ENCODE results near the gene ZRANB1. TPM values are rescaled to one million over a fixed set of nuclear protein-coding genes. Genes with fewer than 3 reads are reported as not detected.

ZRANB1 gene
- total RNA-seq, 2 experiments from 2014 or later: 21.2 to 22.2 TPM

DNA sequence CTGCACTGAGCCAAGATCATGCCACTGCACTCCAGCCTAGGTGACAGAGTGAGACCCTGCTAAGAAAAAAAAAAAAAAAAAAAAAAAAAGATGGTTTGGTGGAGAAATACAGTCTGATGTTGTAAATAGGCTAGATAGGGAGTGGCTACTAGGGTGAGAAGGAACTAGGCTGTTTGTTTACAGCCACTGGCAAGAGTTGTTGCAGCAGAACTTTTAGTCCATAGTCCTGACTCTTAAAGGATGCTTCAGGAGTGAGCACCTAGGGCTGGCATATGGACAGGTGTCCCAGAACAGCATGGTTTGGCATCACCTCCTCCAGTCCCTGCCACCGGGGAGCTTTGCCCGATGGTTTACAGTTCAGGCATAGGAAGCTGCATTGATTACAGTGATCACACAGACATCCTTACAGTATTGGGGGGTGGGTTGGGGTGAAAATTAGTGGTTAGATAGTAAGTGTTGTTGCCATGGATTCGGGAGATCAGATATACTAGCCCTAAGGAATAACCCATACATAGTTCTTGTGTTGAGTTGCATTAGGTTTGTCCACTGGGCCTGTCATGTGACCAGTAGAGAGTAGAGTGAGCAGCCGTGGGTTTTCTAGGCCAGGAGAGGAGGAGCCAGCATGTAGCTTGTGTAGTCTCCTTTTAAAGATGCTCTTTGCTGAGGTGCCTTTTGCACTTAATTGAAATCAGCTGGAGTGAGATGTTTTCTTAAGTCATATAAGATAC is 35.9 kb downstream of the ZRANB1 start:
- Histone ChIP-seq H3K4me1 (ENCODE audit: insufficient read depth, low read length) (peaks cover 14% of the 10 kb centered on the region), H3K27me3 (ENCODE audit: control insufficient read depth in 1 of 2, insufficient read depth in 2 of 2, low read length in 2 of 2) (no peaks in the 10 kb centered on the region), H3K4me3 (ENCODE audit: low read length) (no peak overlapping the region), H3K9me3 (ENCODE audit: control insufficient read depth in 1 of 2, insufficient read depth in 1 of 2, low read length in 2 of 2) (no peaks in the 10 kb centered on the region), H3K27ac (ENCODE audit: low read depth in 1 of 2, low read length in 2 of 2) (no peak overlapping the region), H3K36me3 (ENCODE audit: insufficient read depth, low read length) (peaks cover 50% of the 10 kb centered on the region)
- ChIA-PET POLR2A (no interaction called here), CTCF (no interaction called here)
- Mint-ChIP-seq H3K4me3 (no peak overlapping the region), H3K27me3 (no peaks in the 10 kb centered on the region), H3K36me3 (ENCODE audit: low read depth) (peaks cover 84% of the 10 kb centered on the region), H3K27ac (peak overlapping the region; percentile 6), H3K4me1 (ENCODE audit: low read depth) (peaks cover 13% of the 10 kb centered on the region), H3K9me3 (no peaks in the 10 kb centered on the region)
- TF ChIP-seq, protein P1, sequence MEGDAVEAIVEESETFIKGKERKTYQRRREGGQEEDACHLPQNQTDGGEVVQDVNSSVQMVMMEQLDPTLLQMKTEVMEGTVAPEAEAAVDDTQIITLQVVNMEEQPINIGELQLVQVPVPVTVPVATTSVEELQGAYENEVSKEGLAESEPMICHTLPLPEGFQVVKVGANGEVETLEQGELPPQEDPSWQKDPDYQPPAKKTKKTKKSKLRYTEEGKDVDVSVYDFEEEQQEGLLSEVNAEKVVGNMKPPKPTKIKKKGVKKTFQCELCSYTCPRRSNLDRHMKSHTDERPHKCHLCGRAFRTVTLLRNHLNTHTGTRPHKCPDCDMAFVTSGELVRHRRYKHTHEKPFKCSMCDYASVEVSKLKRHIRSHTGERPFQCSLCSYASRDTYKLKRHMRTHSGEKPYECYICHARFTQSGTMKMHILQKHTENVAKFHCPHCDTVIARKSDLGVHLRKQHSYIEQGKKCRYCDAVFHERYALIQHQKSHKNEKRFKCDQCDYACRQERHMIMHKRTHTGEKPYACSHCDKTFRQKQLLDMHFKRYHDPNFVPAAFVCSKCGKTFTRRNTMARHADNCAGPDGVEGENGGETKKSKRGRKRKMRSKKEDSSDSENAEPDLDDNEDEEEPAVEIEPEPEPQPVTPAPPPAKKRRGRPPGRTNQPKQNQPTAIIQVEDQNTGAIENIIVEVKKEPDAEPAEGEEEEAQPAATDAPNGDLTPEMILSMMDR (IDR thresholded peaks at IDR 0.05): no peak
- no peak for DNase-seq
- ATAC-seq (ENCODE audit: poor library complexity): no peak
- intact Hi-C loops (cut with DNase I, micrococcal nuclease): no loop called here

DNA sequence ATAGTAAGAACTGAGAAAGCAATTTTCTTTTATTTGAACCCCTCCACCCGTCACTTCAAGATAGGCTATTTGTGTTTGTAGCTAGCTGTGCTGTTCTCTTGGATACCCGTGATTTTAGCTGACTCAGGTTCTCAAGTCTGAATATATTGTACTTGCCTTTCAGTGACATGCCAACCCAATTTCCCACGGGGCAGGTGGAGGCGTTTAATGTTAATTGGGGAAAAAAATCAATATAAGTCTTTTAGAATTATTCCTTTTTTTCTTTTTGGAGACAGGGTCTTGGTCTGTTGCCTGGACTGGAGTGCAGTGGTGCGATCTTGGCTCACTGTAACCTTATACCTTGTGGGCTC is 36.4 kb downstream of the ZRANB1 start:
- intact Hi-C loops (cut with DNase I, micrococcal nuclease): no loop called here
- CTCF ChIA-PET: no interaction called here
- H3K27me3 ChIP-seq (ENCODE audit: control insufficient read depth in 1 of 2, insufficient read depth in 2 of 2, low read length in 2 of 2): no peaks in the 10 kb centered on the region

DNA sequence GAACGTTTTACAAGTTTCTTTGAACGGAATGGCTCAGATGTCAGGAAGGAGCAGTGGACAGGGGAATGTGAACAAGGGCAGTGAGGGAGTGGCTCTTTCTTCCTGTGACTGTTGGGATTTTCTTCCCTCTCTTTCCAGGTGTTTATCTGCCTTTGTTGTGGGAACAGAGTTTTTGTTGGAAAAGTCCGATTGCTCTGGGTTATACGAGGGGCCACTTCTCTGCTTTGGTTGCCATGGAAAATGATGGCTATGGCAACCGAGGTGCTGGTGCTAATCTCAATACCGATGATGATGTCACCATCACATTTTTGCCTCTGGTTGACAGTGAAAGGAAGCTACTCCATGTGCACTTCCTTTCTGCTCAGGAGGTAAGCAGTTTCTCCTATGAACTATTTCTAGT is 41.4 kb downstream of the ZRANB1 start:
- peaks cover 69% of the 10 kb centered on the region for H3K36me3 ChIP-seq (ENCODE audit: insufficient read depth, low read length)
- H3K4me3 ChIP-seq (ENCODE audit: low read length): no peak overlapping the region
- no peaks in the 10 kb centered on the region for H3K9me3 ChIP-seq (ENCODE audit: control insufficient read depth in 1 of 2, insufficient read depth in 1 of 2, low read length in 2 of 2)
- H3K4me1 ChIP-seq (ENCODE audit: insufficient read depth, low read length): no peaks in the 10 kb centered on the region
- DNase-seq: no peak
- TF ChIP-seq, protein P1 (IDR thresholded peaks at IDR 0.05): no peak
- H3K27me3 ChIP-seq (ENCODE audit: control insufficient read depth in 1 of 2, insufficient read depth in 2 of 2, low read length in 2 of 2): no peaks in the 10 kb centered on the region
- CTCF ChIA-PET: no interaction called here
- peak overlapping the region; percentile 37 for H3K27ac Mint-ChIP-seq
- H3K9me3 Mint-ChIP-seq: no peaks in the 10 kb centered on the region
- H3K36me3 Mint-ChIP-seq (ENCODE audit: low read depth): peaks cover 94% of the 10 kb centered on the region
- H3K27ac ChIP-seq (ENCODE audit: low read depth in 1 of 2, low read length in 2 of 2): no peak overlapping the region
- no peak overlapping the region for H3K4me3 Mint-ChIP-seq
- POLR2A ChIA-PET: no interaction called here
- H3K4me1 Mint-ChIP-seq (ENCODE audit: low read depth): no peaks in the 10 kb centered on the region
- intact Hi-C loops (cut with DNase I, micrococcal nuclease): loop anchor here in 1 of 2 experiments (5.0 kb wide), 1 partner anchor 56 kb away; no protein-coding TSS in a partner anchor
- H3K27me3 Mint-ChIP-seq: no peaks in the 10 kb centered on the region
- no peak for ATAC-seq (ENCODE audit: poor library complexity)

More for the DNA sequence above, 36.4 kb downstream of the ZRANB1 start:
- H3K4me3 Mint-ChIP-seq: no peak overlapping the region
- H3K27ac Mint-ChIP-seq: no peak overlapping the region
- Histone ChIP-seq H3K27ac (ENCODE audit: low read depth in 1 of 2, low read length in 2 of 2) (no peak overlapping the region), H3K4me3 (ENCODE audit: low read length) (no peak overlapping the region), H3K36me3 (ENCODE audit: insufficient read depth, low read length) (peaks cover 55% of the 10 kb centered on the region), H3K4me1 (ENCODE audit: insufficient read depth, low read length) (peaks cover 14% of the 10 kb centered on the region), H3K9me3 (ENCODE audit: control insufficient read depth in 1 of 2, insufficient read depth in 1 of 2, low read length in 2 of 2) (no peaks in the 10 kb centered on the region)
- POLR2A ChIA-PET: no interaction called here
- H3K36me3 Mint-ChIP-seq (ENCODE audit: low read depth): peaks cover 84% of the 10 kb centered on the region
- DNase-seq (no peak), ATAC-seq (ENCODE audit: poor library complexity) (no peak)
- TF ChIP-seq, protein P1 (IDR thresholded peaks at IDR 0.05): no peak
- H3K9me3 Mint-ChIP-seq: no peaks in the 10 kb centered on the region
- peaks cover 13% of the 10 kb centered on the region for H3K4me1 Mint-ChIP-seq (ENCODE audit: low read depth)
- H3K27me3 Mint-ChIP-seq: no peaks in the 10 kb centered on the region
